PC-3 (cell line): Measurements from ENCODE around the gene LTA.

Experiments
- EZH2 ChIP-seq: fragments of 300-600 bp; sonication (generic); IDR thresholded peaks from one replicate; pipeline ENCODE4 v1.6.1; 2017; ENCODE audit warnings: antibody characterized with exemption, mild to moderate bottlenecking, low read length; ENCODE audit not compliant: unreplicated experiment
- EZH2phosphoT487 ChIP-seq: fragments of 300-600 bp; sonication (generic); IDR thresholded peaks from 2 replicates; pipeline ENCODE4 v1.6.1; 2018; ENCODE audit warnings: mild to moderate bottlenecking, antibody characterized with exemption, low read length, borderline replicate concordance
- TF ChIP-seq, protein P1 (sequence below): fragments of 300-600 bp; sonication (generic); conservative IDR thresholded peaks from 2 replicates; pipeline ENCODE4 v1.5.1; 2017; ENCODE audit warnings: antibody characterized with exemption, low read depth, mild to moderate bottlenecking, low read length

DNA sequence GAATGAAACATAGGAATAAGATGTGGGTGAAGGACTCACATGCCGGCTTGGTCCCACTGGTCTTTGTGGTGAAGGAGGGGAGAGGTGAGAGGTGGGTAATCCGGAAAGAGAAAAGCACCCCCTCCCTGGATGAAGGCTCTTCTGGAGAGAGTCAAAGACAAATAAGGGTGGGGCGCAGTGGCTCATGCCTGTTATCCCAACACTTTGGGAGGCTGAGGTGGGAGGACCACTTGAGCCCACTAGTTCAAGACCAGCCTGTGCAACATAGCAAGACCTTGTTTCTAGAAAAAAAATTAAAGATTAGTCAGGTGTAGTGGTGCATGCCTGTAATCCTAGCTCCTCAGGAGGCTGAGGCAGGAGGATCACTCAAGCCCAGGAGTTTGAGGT is 7.0 kb downstream of the LTA start:
- TF ChIP-seq EZH2 (no peak), EZH2phosphoT487 (no peak)
- TF ChIP-seq, protein P1, sequence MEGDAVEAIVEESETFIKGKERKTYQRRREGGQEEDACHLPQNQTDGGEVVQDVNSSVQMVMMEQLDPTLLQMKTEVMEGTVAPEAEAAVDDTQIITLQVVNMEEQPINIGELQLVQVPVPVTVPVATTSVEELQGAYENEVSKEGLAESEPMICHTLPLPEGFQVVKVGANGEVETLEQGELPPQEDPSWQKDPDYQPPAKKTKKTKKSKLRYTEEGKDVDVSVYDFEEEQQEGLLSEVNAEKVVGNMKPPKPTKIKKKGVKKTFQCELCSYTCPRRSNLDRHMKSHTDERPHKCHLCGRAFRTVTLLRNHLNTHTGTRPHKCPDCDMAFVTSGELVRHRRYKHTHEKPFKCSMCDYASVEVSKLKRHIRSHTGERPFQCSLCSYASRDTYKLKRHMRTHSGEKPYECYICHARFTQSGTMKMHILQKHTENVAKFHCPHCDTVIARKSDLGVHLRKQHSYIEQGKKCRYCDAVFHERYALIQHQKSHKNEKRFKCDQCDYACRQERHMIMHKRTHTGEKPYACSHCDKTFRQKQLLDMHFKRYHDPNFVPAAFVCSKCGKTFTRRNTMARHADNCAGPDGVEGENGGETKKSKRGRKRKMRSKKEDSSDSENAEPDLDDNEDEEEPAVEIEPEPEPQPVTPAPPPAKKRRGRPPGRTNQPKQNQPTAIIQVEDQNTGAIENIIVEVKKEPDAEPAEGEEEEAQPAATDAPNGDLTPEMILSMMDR: no peak
